OCI-LY7 (cell line): Measurements from ENCODE around the gene AREL1. TPM values are rescaled to one million over a fixed set of nuclear protein-coding genes. Genes with fewer than 3 reads are reported as not detected.

ENCODE experiments used
- BruUV-seq: library from RNA; stranded (reverse); fragments of 400-500 nt; replicated peaks from 2 replicates; lab custom pipeline; 2021; lab: Mats Ljungman, UMichigan
- CTCF ChIA-PET: fragments of 300-600 bp; sonication (Branson Sonifier 250); formaldehyde crosslinking; loops from one replicate; lab custom pipeline; 2022; ENCODE audit warnings: antibody characterized with exemption; ENCODE audit not compliant: unreplicated experiment; lab: Charles Lee
- POLR2A ChIA-PET: fragments of 300-600 bp; sonication (Branson Sonifier 250); formaldehyde crosslinking; loops from one replicate; lab custom pipeline; 2022; ENCODE audit warnings: antibody characterized with exemption; lab: Charles Lee
- DNase-seq: peaks from one replicate; pipeline ENCODE4 v3.0.0-alpha.2; 2015; ENCODE audit warnings: low spot score
- H2AFZ ChIP-seq: fragments of 200-600 bp; sonication (generic), shearing (Covaris generic); 2 replicates; pipeline ENCODE4 v1.6.1; 2014; ENCODE audit warnings: mild to moderate bottlenecking, antibody characterized with exemption, low read length, moderate library complexity
- H3K27ac ChIP-seq: fragments of 200-600 bp; sonication (generic); 2 replicates; pipeline ENCODE4 v1.5.1; 2014; ENCODE audit warnings: mixed run types, low read depth, mild to moderate bottlenecking, moderate library complexity, low read length, inconsistent platforms; ENCODE audit not compliant: poor library complexity, severe bottlenecking
- H3K36me3 ChIP-seq: fragments of 200-600 bp; sonication (generic); 2 replicates; pipeline ENCODE4 v1.6.1; 2014; ENCODE audit warnings: mild to moderate bottlenecking, antibody characterized with exemption, low read length, moderate library complexity, mixed read lengths; ENCODE audit not compliant: insufficient read depth
- H3K4me1 ChIP-seq: fragments of 200-600 bp; sonication (generic); 2 replicates; pipeline ENCODE4 v1.5.1; 2014; ENCODE audit warnings: mild to moderate bottlenecking, low read length; ENCODE audit not compliant: insufficient read depth, poor library complexity, severe bottlenecking
- H3K4me2 ChIP-seq: fragments of 200-600 bp; sonication (generic); 2 replicates; pipeline ENCODE4 v1.6.1; 2014; ENCODE audit warnings: mild to moderate bottlenecking, low read length
- H3K4me3 ChIP-seq: fragments of 200-600 bp; sonication (generic); 2 replicates; pipeline ENCODE4 v1.5.1; 2014; ENCODE audit warnings: mild to moderate bottlenecking, low read depth, low read length; ENCODE audit not compliant: poor library complexity, severe bottlenecking
- H3K79me2 ChIP-seq: fragments of 200-600 bp; sonication (generic); 2 replicates; pipeline ENCODE4 v1.6.1; 2016; ENCODE audit warnings: low read depth, mild to moderate bottlenecking, low read length, moderate library complexity, mixed read lengths; ENCODE audit not compliant: insufficient read depth
- H3K9me2 ChIP-seq: fragments of 200-600 bp; sonication (generic); 2 replicates; pipeline ENCODE4 v1.6.1; 2016; ENCODE audit warnings: mild to moderate bottlenecking, low read length, mixed read lengths; ENCODE audit not compliant: insufficient read depth
- H3K9me3 ChIP-seq: fragments of 200-600 bp; sonication (generic); 2 replicates; pipeline ENCODE4 v1.6.1; 2014; ENCODE audit warnings: mild to moderate bottlenecking, mixed run types, low read length, mixed read lengths
- H4K20me1 ChIP-seq: fragments of 200-600 bp; sonication (generic); 2 replicates; pipeline ENCODE4 v1.6.1; 2014; ENCODE audit warnings: mild to moderate bottlenecking, antibody characterized with exemption, low read length, moderate library complexity, mixed read lengths; ENCODE audit not compliant: insufficient read depth
- CTCF ChIP-seq: fragments of 200-600 bp; sonication (generic); conservative IDR thresholded peaks from 2 replicates; pipeline ENCODE4 v1.5.1; 2014; ENCODE audit warnings: mild to moderate bottlenecking, antibody characterized with exemption, low read length, moderate library complexity, mixed read lengths
- EZH2phosphoT487 ChIP-seq: fragments of 200-600 bp; sonication (generic); IDR thresholded peaks from 2 replicates; pipeline ENCODE4 v1.6.1; 2018; ENCODE audit warnings: low read depth, borderline replicate concordance, mild to moderate bottlenecking, mixed run types, antibody characterized with exemption, low read length, moderate library complexity, mixed read lengths
- intact Hi-C: fragments of 100-400 bp; cut with micrococcal nuclease; formaldehyde crosslinking; loops from one replicate; pipeline ENCODE4 v1.10.0; 2022; ENCODE audit not compliant: unreplicated experiment
- total RNA-seq, 2 experiments: library from RNA; depleted of rRNA in 1 of 2; stranded (reverse); fragments of >200 nt in 1 of 2; shearing (Covaris generic) in 1 of 2; gene quantifications; 2 replicates each; pipeline ENCODE4 v1.2.3, GENCODE V29; 2014 to 2022

Gene AREL1
- total RNA-seq, 2 experiments from 2014 or later: 30.5 to 37.8 TPM

GRCh38 chr14:74754899-74755298 is 42.0 kb upstream of the AREL1 start:
- Histone ChIP-seq H3K27ac (no peak overlapping the region), H3K9me2 (no peaks in the 10 kb centered on the region), H3K4me2 (no peak overlapping the region), H3K4me3 (no peak overlapping the region), H3K79me2 (no peaks in the 10 kb centered on the region), H3K36me3 (no peaks in the 10 kb centered on the region), H2AFZ (no peak overlapping the region), H3K9me3 (no peaks in the 10 kb centered on the region), H4K20me1 (no peaks in the 10 kb centered on the region), H3K4me1 (no peaks in the 10 kb centered on the region)
- ChIA-PET POLR2A (interaction anchor here (1.2 to 1.6 kb wide), 2 partner anchors 9 to 137 kb away, joined by 3 to 4 read pairs; no protein-coding TSS in a partner anchor), CTCF (no interaction called here)
- intact Hi-C loops: no loop called here
- DNase-seq: no peak
- BruUV-seq: no TSS peak
- no peak for TF ChIP-seq CTCF
- no peak for TF ChIP-seq EZH2phosphoT487

- no peaks in the 10 kb centered on the region for H3K9me3 ChIP-seq
- H3K79me2 ChIP-seq: no peaks in the 10 kb centered on the region
- no peaks in the 10 kb centered on the region for H3K9me2 ChIP-seq
- no peak for DNase-seq
- no peak for TF ChIP-seq CTCF
- TF ChIP-seq EZH2phosphoT487: no peak
- H3K36me3 ChIP-seq: no peaks in the 10 kb centered on the region
- POLR2A ChIA-PET: interaction anchor here (1.2 to 1.6 kb wide), 2 partner anchors 10 to 137 kb away, joined by 3 to 4 read pairs; no protein-coding TSS in a partner anchor
- H3K4me1 ChIP-seq: no peaks in the 10 kb centered on the region
- H4K20me1 ChIP-seq: no peaks in the 10 kb centered on the region
- CTCF ChIA-PET: no interaction called here
- H3K4me2 ChIP-seq: no peak overlapping the region
- intact Hi-C loops: no loop called here
- BruUV-seq: no TSS peak
- no peak overlapping the region for H3K27ac ChIP-seq
- H2AFZ ChIP-seq: no peak overlapping the region
- no peak overlapping the region for H3K4me3 ChIP-seq
These were observed 41.3 kb upstream of the AREL1 start for GRCh38 chr14:74754157-74754556.

- Histone ChIP-seq H3K36me3 (no peaks in the 10 kb centered on the region), H3K4me3 (no peak overlapping the region), H3K79me2 (no peaks in the 10 kb centered on the region), H3K27ac (no peak overlapping the region), H3K4me2 (no peak overlapping the region), H2AFZ (no peak overlapping the region), H3K4me1 (no peaks in the 10 kb centered on the region), H3K9me3 (no peaks in the 10 kb centered on the region), H3K9me2 (no peaks in the 10 kb centered on the region), H4K20me1 (no peaks in the 10 kb centered on the region)
- ChIA-PET POLR2A (no interaction called here), CTCF (no interaction called here)
- no peak for DNase-seq
- intact Hi-C loops: no loop called here
- TF ChIP-seq EZH2phosphoT487 (no peak), CTCF (no peak)
- BruUV-seq: no TSS peak
These were observed 34.4 kb upstream of the AREL1 start for GRCh38 chr14:74747237-74747636.
